Measurements from ENCODE around the gene SGK1.

- TF ChIP-seq EZH2phosphoT487 (IDR thresholded peaks at IDR 0.05), result no peak
- TF ChIP-seq CTCF (IDR thresholded peaks at IDR 0.05), result no peak
- TF ChIP-seq EZH2 (IDR thresholded peaks at IDR 0.05), result no peak
Measured at GRCh38 chr6:134131530-134132139, 186.3 kb downstream of the SGK1 start.
